ENCODE measurements around the gene NECAB3. TPM values are rescaled to one million over a fixed set of nuclear protein-coding genes. Genes with fewer than 3 reads are reported as not detected.

Gene NECAB3
- total RNA-seq, 1 donor from 2014 or later: 19.5 TPM

- Mint-ChIP-seq H3K27me3 (ENCODE audit: low read depth, unreplicated experiment) (peaks cover 3% of the 10 kb centered on the region), H3K36me3 (ENCODE audit: low read depth, unreplicated experiment) (peaks cover 8% of the 10 kb centered on the region), H3K4me1 (ENCODE audit: low read depth, unreplicated experiment) (peaks cover 5% of the 10 kb centered on the region), H3K4me3 (ENCODE audit: unreplicated experiment) (no peak overlapping the region), H3K9me3 (ENCODE audit: unreplicated experiment) (no peaks in the 10 kb centered on the region), H3K27ac (ENCODE audit: unreplicated experiment) (no peak overlapping the region)
- H3K4me3 ChIP-seq (ENCODE audit: insufficient read depth, low read depth, low read length): no peak overlapping the region
- DNase-seq (ENCODE audit: low read depth): no peak
- no peak overlapping the region for H3K4me2 ChIP-seq (ENCODE audit: low read length)
- FAIRE-seq: no peak
- no peaks in the 10 kb centered on the region for H3K36me3 ChIP-seq (ENCODE audit: insufficient read depth, low read length)
- no peak overlapping the region for H3K27ac ChIP-seq (ENCODE audit: low read depth, low read length)
- H4K20me1 ChIP-seq (ENCODE audit: insufficient read depth, low read length): peaks cover 48% of the 10 kb centered on the region
- H3K9me3 ChIP-seq (ENCODE audit: insufficient read depth, low read depth, low read length): no peaks in the 10 kb centered on the region
- H3K27me3 ChIP-seq (ENCODE audit: insufficient read depth, low read length): peaks cover 2% of the 10 kb centered on the region
- no peak overlapping the region for H3K9ac ChIP-seq (ENCODE audit: low read length)
- peaks cover 21% of the 10 kb centered on the region for H3K4me1 ChIP-seq (ENCODE audit: insufficient read depth, low read length)
- no peak overlapping the region for H2AFZ ChIP-seq (ENCODE audit: low read depth, low read length)
- no peak for TF ChIP-seq CTCF (IDR thresholded peaks at IDR 0.05; ENCODE audit: insufficient read depth, low read depth, low read length)
- TF ChIP-seq EZH2 (IDR thresholded peaks at IDR 0.05; ENCODE audit: insufficient read depth, low read length): no peak
- H3K79me2 ChIP-seq (ENCODE audit: insufficient read depth, low read length): no peaks in the 10 kb centered on the region
Observed at GRCh38 chr20:33650111-33650752, 24.0 kb downstream of the NECAB3 start.

- Histone ChIP-seq H2AFZ (ENCODE audit: low read depth, low read length) (no peak overlapping the region), H3K79me2 (ENCODE audit: insufficient read depth, low read length) (no peaks in the 10 kb centered on the region), H3K4me3 (ENCODE audit: insufficient read depth, low read depth, low read length) (no peak overlapping the region), H3K4me2 (ENCODE audit: low read length) (no peak overlapping the region), H3K4me1 (ENCODE audit: insufficient read depth, low read length) (peaks cover 21% of the 10 kb centered on the region), H4K20me1 (ENCODE audit: insufficient read depth, low read length) (peaks cover 57% of the 10 kb centered on the region), H3K9me3 (ENCODE audit: insufficient read depth, low read depth, low read length) (no peaks in the 10 kb centered on the region), H3K36me3 (ENCODE audit: insufficient read depth, low read length) (peaks cover 3% of the 10 kb centered on the region), H3K27me3 (ENCODE audit: insufficient read depth, low read length) (peaks cover 2% of the 10 kb centered on the region), H3K27ac (ENCODE audit: low read depth, low read length) (no peak overlapping the region), H3K9ac (ENCODE audit: low read length) (no peak overlapping the region)
- no peaks in the 10 kb centered on the region for H3K9me3 Mint-ChIP-seq (ENCODE audit: unreplicated experiment)
- TF ChIP-seq EZH2 (IDR thresholded peaks at IDR 0.05; ENCODE audit: insufficient read depth, low read length) (no peak), CTCF (IDR thresholded peaks at IDR 0.05; ENCODE audit: insufficient read depth, low read depth, low read length) (no peak)
- no peaks in the 10 kb centered on the region for H3K27me3 Mint-ChIP-seq (ENCODE audit: low read depth, unreplicated experiment)
- FAIRE-seq (no peak), DNase-seq (ENCODE audit: low read depth) (no peak)
- no peak overlapping the region for H3K27ac Mint-ChIP-seq (ENCODE audit: unreplicated experiment)
- H3K4me1 Mint-ChIP-seq (ENCODE audit: low read depth, unreplicated experiment): peaks cover 3% of the 10 kb centered on the region
- peaks cover 12% of the 10 kb centered on the region for H3K36me3 Mint-ChIP-seq (ENCODE audit: low read depth, unreplicated experiment)
- H3K4me3 Mint-ChIP-seq (ENCODE audit: unreplicated experiment): no peak overlapping the region
Observed at GRCh38 chr20:33649201-33649681, 25.0 kb downstream of the NECAB3 start.

GRCh38 chr20:33648396-33649004 is 25.7 kb downstream of the NECAB3 start:
- Histone ChIP-seq H4K20me1 (ENCODE audit: insufficient read depth, low read length) (peaks cover 63% of the 10 kb centered on the region), H3K4me2 (ENCODE audit: low read length) (peak overlapping the region; percentile 55), H3K27ac (ENCODE audit: low read depth, low read length) (no peak overlapping the region), H2AFZ (ENCODE audit: low read depth, low read length) (no peak overlapping the region), H3K4me3 (ENCODE audit: insufficient read depth, low read depth, low read length) (no peak overlapping the region), H3K79me2 (ENCODE audit: insufficient read depth, low read length) (no peaks in the 10 kb centered on the region), H3K4me1 (ENCODE audit: insufficient read depth, low read length) (peaks cover 21% of the 10 kb centered on the region), H3K9ac (ENCODE audit: low read length) (no peak overlapping the region), H3K27me3 (ENCODE audit: insufficient read depth, low read length) (peaks cover 2% of the 10 kb centered on the region), H3K36me3 (ENCODE audit: insufficient read depth, low read length) (peaks cover 3% of the 10 kb centered on the region), H3K9me3 (ENCODE audit: insufficient read depth, low read depth, low read length) (no peaks in the 10 kb centered on the region)
- no peak for DNase-seq (ENCODE audit: low read depth)
- no peak for TF ChIP-seq EZH2 (IDR thresholded peaks at IDR 0.05; ENCODE audit: insufficient read depth, low read length)
- TF ChIP-seq CTCF (IDR thresholded peaks at IDR 0.05; ENCODE audit: insufficient read depth, low read depth, low read length): no peak
- H3K27me3 Mint-ChIP-seq (ENCODE audit: low read depth, unreplicated experiment): no peaks in the 10 kb centered on the region
- H3K4me1 Mint-ChIP-seq (ENCODE audit: low read depth, unreplicated experiment): peaks cover 3% of the 10 kb centered on the region
- H3K9me3 Mint-ChIP-seq (ENCODE audit: unreplicated experiment): no peaks in the 10 kb centered on the region
- no peak for FAIRE-seq
- peaks cover 12% of the 10 kb centered on the region for H3K36me3 Mint-ChIP-seq (ENCODE audit: low read depth, unreplicated experiment)
- no peak overlapping the region for H3K27ac Mint-ChIP-seq (ENCODE audit: unreplicated experiment)
- H3K4me3 Mint-ChIP-seq (ENCODE audit: unreplicated experiment): no peak overlapping the region
